Measurements from ENCODE around the gene HOXA6.

The HOXA6 gene

GRCh38 chr7:27148756-27149641 is 1.4 kb upstream of the HOXA6 start:
- TF ChIP-seq, protein P1, sequence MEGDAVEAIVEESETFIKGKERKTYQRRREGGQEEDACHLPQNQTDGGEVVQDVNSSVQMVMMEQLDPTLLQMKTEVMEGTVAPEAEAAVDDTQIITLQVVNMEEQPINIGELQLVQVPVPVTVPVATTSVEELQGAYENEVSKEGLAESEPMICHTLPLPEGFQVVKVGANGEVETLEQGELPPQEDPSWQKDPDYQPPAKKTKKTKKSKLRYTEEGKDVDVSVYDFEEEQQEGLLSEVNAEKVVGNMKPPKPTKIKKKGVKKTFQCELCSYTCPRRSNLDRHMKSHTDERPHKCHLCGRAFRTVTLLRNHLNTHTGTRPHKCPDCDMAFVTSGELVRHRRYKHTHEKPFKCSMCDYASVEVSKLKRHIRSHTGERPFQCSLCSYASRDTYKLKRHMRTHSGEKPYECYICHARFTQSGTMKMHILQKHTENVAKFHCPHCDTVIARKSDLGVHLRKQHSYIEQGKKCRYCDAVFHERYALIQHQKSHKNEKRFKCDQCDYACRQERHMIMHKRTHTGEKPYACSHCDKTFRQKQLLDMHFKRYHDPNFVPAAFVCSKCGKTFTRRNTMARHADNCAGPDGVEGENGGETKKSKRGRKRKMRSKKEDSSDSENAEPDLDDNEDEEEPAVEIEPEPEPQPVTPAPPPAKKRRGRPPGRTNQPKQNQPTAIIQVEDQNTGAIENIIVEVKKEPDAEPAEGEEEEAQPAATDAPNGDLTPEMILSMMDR (conservative IDR thresholded peaks at IDR 0.05; ENCODE audit: low read depth) = no peak
- H3K27ac ChIP-seq = peak overlapping the region; percentile 84
- DNase-seq (ENCODE audit: low spot score) = no peak
- POLR2A ChIA-PET (ENCODE audit: low non-redundant PET) = interaction anchor here (0.6 to 0.8 kb wide), 3 partner anchors 13 to 1091 kb away, joined by 4 read pairs; no protein-coding TSS in a partner anchor
- CTCF ChIA-PET = interaction anchor here (0.8 to 3.4 kb wide), 5 partner anchors 12 to 23 kb away, joined by 3 to 45 read pairs (median 4); partner anchors contain the start of gene HOXA9

DNA sequence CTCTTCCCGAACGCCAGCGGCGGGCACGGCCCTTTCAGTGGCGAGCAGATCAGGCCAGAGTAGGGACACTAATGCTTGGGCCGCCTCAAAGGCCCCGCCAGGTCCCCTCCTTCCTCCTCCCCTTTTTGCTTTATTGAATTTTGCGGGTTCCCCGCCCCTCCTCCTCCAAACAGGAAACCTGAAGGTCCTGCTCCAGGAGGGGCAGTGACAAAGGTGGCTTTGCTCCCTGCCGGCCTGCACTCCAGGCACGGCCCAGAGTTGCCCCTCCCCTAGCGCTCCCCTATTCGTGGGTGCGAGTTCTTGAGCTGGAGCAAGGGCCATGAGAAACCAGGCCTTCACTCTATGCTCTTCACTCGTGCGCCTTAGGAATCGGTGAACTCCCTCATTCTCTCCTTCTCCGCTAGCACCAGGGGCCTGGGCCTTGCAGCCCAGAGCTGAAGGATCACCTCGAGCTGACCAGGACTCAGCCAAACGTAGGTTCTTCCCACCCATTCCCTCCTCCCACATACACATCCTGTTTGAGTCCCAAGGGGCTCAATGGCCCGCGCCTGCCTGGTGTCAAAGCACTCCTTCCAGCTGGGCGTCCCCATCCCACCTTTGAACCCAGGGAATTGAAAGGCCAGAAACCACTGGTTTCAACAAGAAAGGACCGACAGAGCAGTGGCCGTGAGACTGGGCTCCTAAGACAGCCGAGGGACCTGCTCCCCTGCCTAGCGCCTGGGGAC is 619 bp upstream of the HOXA6 start:
- DNase-seq (ENCODE audit: low spot score) = no peak
- TF ChIP-seq, protein P1 (conservative IDR thresholded peaks at IDR 0.05; ENCODE audit: low read depth) = no peak
- CTCF ChIA-PET = interaction anchor here (0.6 to 1.2 kb wide), 6 partner anchors 13 to 779 kb away, joined by 3 to 7 read pairs (median 3); partner anchors contain the start of gene HOXA9
- H3K27ac ChIP-seq = peak overlapping the region; percentile 84
- POLR2A ChIA-PET (ENCODE audit: low non-redundant PET) = no interaction called here

DNA sequence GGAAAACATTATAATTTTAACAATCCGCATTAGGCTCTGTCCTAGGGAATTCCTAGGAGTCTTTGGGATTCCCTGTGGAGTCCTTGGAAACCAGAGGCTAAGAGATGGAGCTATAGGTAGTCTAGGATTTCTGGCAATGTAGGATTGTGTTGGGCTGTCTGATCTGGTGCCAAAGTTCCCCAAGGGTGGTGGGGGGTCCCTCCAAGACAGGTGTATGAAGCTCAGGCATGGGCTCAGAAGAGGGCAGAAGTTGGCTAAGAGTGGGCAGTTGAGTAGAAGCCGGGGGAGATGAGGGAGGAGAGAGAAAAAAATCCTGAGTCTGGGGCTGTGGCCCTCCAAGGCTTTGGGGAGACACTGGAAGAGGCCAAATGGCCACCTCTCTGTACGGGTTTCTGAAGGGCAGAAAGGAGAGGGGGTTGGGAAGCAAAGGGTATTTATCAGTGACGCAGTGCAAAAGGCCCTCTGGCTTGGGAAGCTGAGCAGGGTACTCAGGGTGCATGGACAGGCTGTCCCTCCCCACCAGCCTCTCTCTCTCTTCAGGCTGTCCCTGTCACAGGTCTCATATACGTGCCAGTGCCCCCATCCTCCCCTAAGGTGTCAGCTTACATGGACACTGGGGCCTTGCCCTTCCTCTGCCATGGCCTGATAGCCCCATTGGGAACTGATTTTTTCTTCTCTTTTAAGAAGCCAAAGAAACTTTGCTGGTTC is 929 bp downstream of the HOXA6 start:
- ChIA-PET CTCF (interaction anchor here (0.6 kb wide), 1 partner anchor 297 kb away, joined by 4 read pairs; no protein-coding TSS in a partner anchor), POLR2A (ENCODE audit: low non-redundant PET) (no interaction called here)
- no peak for DNase-seq (ENCODE audit: low spot score)
- TF ChIP-seq, protein P1 (conservative IDR thresholded peaks at IDR 0.05; ENCODE audit: low read depth) = no peak
- peak overlapping the region; percentile 84 for H3K27ac ChIP-seq

DNA sequence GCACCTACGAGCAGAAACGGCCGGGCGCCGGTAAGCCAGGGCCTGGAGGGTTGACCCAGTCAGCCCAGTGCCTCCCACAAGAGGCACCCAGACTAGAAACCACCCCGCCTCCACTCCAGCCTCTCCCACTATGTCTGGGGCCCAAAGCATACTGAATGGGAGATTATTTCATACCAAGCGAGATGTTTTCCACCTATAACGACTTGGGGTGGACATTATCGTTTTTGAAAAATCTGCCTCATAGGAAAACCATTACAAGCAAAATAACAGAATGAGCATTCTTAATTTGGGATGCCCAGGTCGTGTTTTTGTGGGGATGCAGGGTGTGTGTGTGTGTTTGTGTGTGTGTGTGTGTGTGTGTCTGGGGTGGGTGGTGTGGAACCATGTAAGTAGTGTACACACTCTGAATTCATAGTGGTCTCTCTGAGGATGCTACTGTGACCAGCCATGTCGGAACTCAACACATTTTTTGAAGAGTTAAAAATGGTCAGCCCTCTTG is 1.6 kb downstream of the HOXA6 start:
- CTCF ChIA-PET = interaction anchor here (3.4 kb wide), 1 partner anchor 15 kb away, joined by 19 read pairs; no protein-coding TSS in a partner anchor
- DNase-seq (ENCODE audit: low spot score) = no peak
- TF ChIP-seq, protein P1 (conservative IDR thresholded peaks at IDR 0.05; ENCODE audit: low read depth) = no peak
- H3K27ac ChIP-seq = peak overlapping the region; percentile 90
- POLR2A ChIA-PET (ENCODE audit: low non-redundant PET) = no interaction called here

- ChIA-PET POLR2A (ENCODE audit: low non-redundant PET) (no interaction called here), CTCF (interaction anchor here (0.6 to 3.7 kb wide), 7 partner anchors 16 to 466 kb away, joined by 3 to 34 read pairs (median 5); no protein-coding TSS in a partner anchor)
- TF ChIP-seq, protein P1 (conservative IDR thresholded peaks at IDR 0.05; ENCODE audit: low read depth) = no peak
- H3K27ac ChIP-seq = peak overlapping the region; percentile 90
- DNase-seq (ENCODE audit: low spot score) = no peak
Measured at GRCh38 chr7:27145165-27145913, 2.2 kb downstream of the HOXA6 start.

Data from RWPE1 (cell line).